Testis (tissue), 2 donors: ENCODE results near the gene GMDS.

Experiments
- POLR2A ChIP-seq: fragments of 450-650 bp; IDR thresholded peaks from one replicate; pipeline ENCODE4 v1.6.1; 2017; ENCODE audit warnings: antibody characterized with exemption, mild to moderate bottlenecking, moderate library complexity
- TF ChIP-seq, protein P1 (sequence below), 3 experiments: fragments of 450-650 bp in 2 of 3; fragments of 200-600 bp in 1 of 3; sonication (generic) in 1 of 3; IDR thresholded peaks; one replicate each; pipeline ENCODE4 v1.5.1; 2016 to 2019; ENCODE audit warnings: antibody characterized with exemption in 3 of 3, mild to moderate bottlenecking in 2 of 3, moderate library complexity in 1 of 3

GRCh38 chr6:1901556-1901955 lies 343.8 kb downstream of the GMDS start:
- TF ChIP-seq, protein P1, sequence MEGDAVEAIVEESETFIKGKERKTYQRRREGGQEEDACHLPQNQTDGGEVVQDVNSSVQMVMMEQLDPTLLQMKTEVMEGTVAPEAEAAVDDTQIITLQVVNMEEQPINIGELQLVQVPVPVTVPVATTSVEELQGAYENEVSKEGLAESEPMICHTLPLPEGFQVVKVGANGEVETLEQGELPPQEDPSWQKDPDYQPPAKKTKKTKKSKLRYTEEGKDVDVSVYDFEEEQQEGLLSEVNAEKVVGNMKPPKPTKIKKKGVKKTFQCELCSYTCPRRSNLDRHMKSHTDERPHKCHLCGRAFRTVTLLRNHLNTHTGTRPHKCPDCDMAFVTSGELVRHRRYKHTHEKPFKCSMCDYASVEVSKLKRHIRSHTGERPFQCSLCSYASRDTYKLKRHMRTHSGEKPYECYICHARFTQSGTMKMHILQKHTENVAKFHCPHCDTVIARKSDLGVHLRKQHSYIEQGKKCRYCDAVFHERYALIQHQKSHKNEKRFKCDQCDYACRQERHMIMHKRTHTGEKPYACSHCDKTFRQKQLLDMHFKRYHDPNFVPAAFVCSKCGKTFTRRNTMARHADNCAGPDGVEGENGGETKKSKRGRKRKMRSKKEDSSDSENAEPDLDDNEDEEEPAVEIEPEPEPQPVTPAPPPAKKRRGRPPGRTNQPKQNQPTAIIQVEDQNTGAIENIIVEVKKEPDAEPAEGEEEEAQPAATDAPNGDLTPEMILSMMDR (IDR thresholded peaks at IDR 0.05) = no peak
- no peak for TF ChIP-seq POLR2A
